Measurements from ENCODE around the gene B3GNT7. TPM values are rescaled to one million over a fixed set of nuclear protein-coding genes. Genes with fewer than 3 reads are reported as not detected.
"Not testable (repeated sequence)": the region's sequence is repeated elsewhere in the genome, so short reads cannot be mapped to it uniquely, and the experiment has no call there.

B3GNT7 gene
- total RNA-seq, 4 donors from 2014 or later = 1.2 to 2.6 (median 1.8) TPM

DNA sequence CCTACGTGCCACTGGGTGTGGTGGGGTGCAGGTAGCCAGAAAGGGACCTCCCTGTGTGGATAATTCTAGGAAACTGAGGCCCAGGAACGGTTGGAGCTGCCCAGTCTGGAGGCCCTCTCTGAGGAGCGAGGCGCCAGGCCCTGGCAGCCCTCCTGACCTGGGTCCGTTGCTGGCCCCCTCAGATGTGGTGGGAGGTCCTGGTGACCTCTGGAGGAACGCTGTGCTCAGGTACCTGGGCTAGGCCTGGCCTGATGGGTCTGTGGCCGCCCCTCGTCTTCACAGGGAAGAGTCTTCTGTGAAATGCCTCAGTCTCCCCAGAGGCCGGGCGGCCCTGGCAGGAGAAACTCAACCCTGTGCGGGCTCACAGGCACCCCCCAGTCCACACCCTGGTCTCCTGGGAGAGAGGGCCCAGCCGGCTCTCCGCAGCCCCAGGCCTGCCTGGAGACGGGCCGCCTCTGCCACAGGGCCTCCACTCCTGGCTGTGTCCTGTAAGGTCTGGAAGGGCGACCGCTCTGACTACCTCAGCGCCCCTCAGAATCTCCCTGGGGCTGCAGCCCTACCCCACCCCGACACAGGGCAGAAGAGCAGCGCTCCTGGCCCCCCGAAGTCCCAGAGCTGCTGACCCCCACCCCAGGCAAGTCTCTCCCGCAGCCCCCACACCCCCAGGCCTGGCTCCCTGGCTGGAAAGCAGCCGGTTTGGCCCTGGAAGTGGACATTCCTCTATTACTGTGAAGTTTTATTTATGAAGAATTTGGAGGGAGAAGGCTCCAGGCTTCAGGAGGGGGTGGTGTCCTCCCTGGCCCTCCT, 3.7 kb downstream of the B3GNT7 start:
- intact Hi-C loops (cut with DNase I; ENCODE audit: low total_unique reads) = no loop called here
- no peak overlapping the region for H3K4me3 ChIP-seq (ENCODE audit: low read depth, poor library complexity, severe bottlenecking)
- TF ChIP-seq POLR2A (IDR thresholded peaks at IDR 0.05) = no peak
- TF ChIP-seq, protein P1, sequence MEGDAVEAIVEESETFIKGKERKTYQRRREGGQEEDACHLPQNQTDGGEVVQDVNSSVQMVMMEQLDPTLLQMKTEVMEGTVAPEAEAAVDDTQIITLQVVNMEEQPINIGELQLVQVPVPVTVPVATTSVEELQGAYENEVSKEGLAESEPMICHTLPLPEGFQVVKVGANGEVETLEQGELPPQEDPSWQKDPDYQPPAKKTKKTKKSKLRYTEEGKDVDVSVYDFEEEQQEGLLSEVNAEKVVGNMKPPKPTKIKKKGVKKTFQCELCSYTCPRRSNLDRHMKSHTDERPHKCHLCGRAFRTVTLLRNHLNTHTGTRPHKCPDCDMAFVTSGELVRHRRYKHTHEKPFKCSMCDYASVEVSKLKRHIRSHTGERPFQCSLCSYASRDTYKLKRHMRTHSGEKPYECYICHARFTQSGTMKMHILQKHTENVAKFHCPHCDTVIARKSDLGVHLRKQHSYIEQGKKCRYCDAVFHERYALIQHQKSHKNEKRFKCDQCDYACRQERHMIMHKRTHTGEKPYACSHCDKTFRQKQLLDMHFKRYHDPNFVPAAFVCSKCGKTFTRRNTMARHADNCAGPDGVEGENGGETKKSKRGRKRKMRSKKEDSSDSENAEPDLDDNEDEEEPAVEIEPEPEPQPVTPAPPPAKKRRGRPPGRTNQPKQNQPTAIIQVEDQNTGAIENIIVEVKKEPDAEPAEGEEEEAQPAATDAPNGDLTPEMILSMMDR (IDR thresholded peaks at IDR 0.05) = no peak
- no peak for DNase-seq (ENCODE audit: low spot score in 2 of 2)
- 89 to 91% methylated on average over 13 to 22 of the region's 23 CpGs for WGBS, 2 donors

DNA sequence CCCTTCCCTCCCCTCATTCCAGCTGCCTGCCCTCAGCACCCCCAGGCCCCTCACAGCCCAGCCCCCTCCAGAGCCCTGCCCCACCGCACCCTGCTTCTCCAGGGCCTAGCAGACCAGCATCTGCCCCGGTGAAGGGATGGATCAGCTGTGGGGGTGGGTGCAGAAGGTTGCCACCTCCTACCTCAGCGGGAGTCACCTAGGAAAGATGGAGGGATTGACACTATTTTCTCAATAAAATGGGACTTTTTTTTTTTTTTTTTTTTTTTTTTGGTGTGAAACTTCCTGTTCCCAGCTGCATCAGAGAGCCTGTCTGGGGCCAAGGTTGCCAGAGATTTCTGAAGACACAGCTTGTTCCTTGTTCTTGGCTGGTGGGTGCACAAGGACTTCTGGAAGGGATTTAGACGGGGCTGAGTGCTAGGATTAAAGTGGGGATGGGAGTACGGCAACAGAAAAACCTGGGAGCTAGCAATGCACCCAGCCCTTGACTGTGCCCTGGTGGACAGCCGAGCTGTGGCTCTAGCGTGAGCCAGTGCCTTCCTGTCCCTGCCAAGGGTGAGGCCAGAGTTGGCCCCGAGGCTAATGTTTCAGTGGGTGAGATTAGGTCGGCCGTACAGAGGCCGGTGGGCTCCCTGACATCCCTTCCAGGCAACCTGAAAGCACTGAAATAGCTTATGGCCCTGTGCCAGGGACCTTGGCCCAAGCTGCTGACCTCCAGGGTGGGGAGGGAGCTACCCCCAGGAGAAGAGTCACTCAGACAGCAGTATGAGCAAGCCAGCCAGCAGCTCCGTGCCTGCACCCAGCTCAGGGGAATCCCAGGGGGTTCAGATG, 4.6 kb downstream of the B3GNT7 start:
- intact Hi-C loops (cut with DNase I; ENCODE audit: low total_unique reads) = no loop called here
- TF ChIP-seq, protein P1 (IDR thresholded peaks at IDR 0.05) = no peak
- TF ChIP-seq POLR2A (IDR thresholded peaks at IDR 0.05) = no peak
- no peak overlapping the region for H3K4me3 ChIP-seq (ENCODE audit: low read depth, poor library complexity, severe bottlenecking)
- WGBS, 2 donors = 42 to 49% methylated on average over 11 to 12 of the region's 12 CpGs
- no peak for DNase-seq (ENCODE audit: low spot score in 2 of 2)

DNA sequence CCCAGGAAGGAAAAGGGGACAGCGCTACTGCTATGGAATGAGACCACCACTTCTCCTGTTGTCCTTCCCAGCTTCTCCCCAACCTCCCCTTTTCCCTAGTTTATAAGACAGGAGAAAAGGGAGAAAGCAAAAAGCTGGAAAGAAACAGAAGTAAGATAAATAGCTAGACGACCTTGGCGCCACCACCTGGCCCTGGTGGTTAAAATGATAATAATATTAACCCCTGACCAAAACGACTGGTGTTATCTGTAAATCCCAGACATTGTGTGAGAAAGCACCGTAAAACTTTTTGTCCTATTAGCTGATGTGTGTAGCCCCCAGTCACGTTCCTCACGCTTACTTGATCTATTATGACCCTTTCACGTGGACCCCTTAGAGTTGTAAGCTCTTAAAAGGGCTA, 5.2 kb downstream of the B3GNT7 start:
- DNase-seq (ENCODE audit: low spot score in 2 of 2); H3K4me3 ChIP-seq (ENCODE audit: low read depth, poor library complexity, severe bottlenecking); intact Hi-C loops (cut with DNase I; ENCODE audit: low total_unique reads): not testable (repeated sequence)
- WGBS, 2 donors = 57 to 63% methylated on average over 8 of the region's 8 CpGs

DNA sequence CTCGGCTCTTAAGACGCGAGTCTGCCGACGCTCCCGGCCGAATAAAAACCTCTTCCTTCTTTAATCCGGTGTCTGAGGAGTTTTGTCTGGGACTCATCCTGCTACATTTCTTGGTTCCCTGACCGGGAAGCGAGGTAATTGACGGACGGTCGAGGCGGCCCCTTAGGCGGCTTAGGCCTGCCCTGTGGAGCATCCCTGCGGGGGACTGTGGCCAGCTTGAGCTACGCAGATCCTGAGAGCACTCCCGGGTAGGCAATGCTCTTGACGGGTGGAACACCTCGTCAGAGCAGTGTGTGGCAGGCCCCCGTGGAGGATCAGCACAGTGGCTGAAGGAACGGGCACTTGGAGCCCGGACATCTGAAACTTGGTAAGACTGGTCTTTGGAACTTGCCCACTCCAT, 5.6 kb downstream of the B3GNT7 start:
- intact Hi-C loops (cut with DNase I; ENCODE audit: low total_unique reads); H3K4me3 ChIP-seq (ENCODE audit: low read depth, poor library complexity, severe bottlenecking); DNase-seq (ENCODE audit: low spot score in 2 of 2): not testable (repeated sequence)
- 88 to 92% methylated on average over 19 to 23 of the region's 23 CpGs for WGBS, 2 donors

DNA sequence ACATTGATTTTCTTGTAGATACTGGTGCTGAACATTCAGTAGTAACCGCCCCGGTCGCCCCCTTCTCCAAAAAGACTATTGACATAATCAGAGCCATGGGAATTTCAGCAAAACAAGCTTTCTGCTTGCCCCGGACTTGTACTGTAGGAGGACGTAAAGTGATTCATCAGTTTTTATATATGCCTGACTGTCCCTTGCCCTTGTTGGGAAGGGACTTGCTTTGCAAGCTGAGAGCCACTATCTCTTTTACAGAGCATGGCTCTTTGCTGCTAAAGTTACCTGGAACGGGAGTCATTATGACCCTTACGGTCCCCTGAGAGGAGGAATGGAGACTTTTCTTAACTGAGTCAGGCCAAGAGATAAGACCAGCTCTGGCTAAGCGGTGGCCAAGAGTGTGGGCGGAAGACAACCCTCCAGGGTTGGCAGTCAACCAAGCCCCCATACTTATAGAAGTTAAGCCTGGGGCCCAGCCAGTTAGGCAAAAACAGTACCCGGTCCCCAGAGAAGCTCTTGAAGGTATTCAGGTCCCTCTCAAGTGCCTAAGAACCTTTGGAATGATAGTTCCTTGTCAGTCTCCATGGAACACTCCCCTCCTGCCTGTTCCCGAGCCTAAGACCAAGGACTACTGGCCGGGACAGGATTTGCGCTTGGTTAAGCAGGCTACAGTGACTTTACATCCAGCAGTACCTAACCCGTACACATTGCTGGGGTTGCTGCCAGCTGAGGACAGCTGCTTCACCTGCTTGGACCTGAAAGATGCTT, 8.1 kb downstream of the B3GNT7 start:
- DNase-seq (ENCODE audit: low spot score in 2 of 2); intact Hi-C loops (cut with DNase I; ENCODE audit: low total_unique reads); H3K4me3 ChIP-seq (ENCODE audit: low read depth, poor library complexity, severe bottlenecking): not testable (repeated sequence)
- WGBS, 2 donors = 72 to 80% methylated on average over 14 of the region's 14 CpGs

DNA sequence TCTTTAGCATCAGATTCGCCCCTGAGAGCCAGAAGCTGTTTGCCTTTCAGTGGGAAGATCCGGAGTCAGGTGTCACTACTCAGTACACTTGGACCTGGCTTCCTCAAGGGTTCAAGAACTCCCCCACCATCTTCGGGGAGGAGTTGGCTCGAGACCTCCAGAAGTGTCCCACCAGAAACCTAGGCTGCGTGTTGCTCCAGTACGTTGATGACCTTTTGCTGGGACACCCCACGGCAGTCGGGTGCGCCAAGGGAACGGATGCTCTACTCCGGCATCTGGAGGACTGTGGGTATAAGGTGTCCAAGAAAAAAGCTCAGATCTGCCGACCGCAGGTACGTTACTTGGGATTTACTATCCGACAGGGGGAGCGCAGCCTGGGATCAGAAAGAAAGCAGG, 8.7 kb downstream of the B3GNT7 start:
- intact Hi-C loops (cut with DNase I; ENCODE audit: low total_unique reads); DNase-seq (ENCODE audit: low spot score in 2 of 2); H3K4me3 ChIP-seq (ENCODE audit: low read depth, poor library complexity, severe bottlenecking): not testable (repeated sequence)
- 89 to 90% methylated on average over 16 of the region's 16 CpGs for WGBS, 2 donors

DNA sequence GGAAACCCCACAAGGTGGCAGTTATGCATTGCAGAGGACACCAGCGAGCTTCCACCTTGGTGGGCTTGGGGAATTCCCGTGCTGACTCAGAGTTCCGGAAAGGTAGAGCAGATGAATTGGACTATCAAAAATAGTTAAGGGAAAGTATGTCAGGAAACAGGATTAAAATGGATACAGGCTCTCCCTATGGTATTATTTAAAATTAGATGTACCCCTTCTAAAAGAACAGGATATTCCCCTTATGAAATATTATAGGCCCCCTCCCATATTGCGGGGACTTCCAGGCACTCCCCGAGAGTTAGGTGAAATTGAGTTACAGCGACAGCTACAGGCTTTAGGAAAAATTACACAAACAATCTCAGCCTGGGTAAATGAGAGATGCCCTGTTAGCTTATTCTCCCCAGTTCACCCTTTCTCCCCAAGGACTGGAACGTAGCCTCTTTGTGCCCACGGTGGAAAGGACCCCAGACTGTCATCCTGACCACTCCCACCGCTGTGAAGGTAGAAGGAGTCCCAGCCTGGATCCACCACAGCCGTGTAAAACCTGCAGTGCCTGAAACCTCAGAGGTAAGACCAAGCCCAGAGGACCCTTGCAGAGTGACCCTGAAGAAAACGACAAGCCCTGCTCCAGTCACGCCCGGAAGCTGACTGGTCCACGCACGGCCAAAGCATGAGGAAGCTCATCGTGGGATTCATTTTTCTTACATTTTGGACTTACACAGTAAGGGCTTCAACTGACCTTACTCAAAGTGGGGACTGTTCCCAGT, 10.3 kb downstream of the B3GNT7 start:
- whole genome bisulfite sequencing, 2 donors = 16 to 19% methylated on average over 15 to 16 of the region's 16 CpGs
- intact Hi-C loops (cut with DNase I; ENCODE audit: low total_unique reads); DNase-seq (ENCODE audit: low spot score in 2 of 2); H3K4me3 ChIP-seq (ENCODE audit: low read depth, poor library complexity, severe bottlenecking): not testable (repeated sequence)

DNA sequence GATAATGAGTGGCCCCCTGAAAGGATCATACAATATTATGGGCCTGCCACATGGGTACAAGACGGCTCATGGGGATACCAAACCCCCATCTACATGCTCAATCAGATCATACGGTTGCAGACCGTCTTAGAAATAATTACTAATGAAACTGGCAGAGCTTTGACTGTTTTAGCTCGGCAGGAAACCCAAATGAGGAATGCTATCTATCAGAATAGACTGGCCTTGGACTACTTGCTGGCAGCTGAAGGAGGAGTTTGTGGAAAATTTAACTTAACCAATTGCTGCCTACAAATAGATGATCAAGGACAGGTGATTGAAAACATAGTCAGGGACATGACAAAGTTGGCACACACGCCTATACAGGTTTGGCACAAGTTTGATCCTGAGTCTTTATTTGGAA, 12.2 kb downstream of the B3GNT7 start:
- 69 to 72% methylated on average over 5 of the region's 5 CpGs for WGBS, 2 donors
- intact Hi-C loops (cut with DNase I; ENCODE audit: low total_unique reads); DNase-seq (ENCODE audit: low spot score in 2 of 2); H3K4me3 ChIP-seq (ENCODE audit: low read depth, poor library complexity, severe bottlenecking): not testable (repeated sequence)

DNA sequence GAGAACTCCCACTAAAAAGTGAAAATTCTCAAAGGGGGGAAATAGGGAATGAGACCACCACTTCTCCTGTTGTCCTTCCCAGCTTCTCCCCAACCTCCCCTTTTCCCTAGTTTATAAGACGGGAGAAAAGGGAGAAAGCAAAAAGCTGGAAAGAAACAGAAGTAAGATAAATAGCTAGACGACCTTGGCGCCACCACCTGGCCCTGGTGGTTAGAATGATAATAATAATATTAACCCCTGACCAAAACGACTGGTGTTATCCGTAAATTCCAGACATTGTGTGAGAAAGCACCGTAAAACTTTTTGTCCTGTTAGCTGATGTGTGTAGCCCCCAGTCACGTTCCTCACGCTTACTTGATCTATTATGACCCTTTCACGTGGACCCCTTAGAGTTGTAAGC, 12.8 kb downstream of the B3GNT7 start:
- DNase-seq (ENCODE audit: low spot score in 2 of 2); intact Hi-C loops (cut with DNase I; ENCODE audit: low total_unique reads); H3K4me3 ChIP-seq (ENCODE audit: low read depth, poor library complexity, severe bottlenecking): not testable (repeated sequence)
- WGBS, 2 donors = 86 to 88% methylated on average over 9 of the region's 9 CpGs

Data from lower leg skin (tissue), 4 donors.